Neural crest cell (in vitro differentiated cells): ENCODE data around the gene URB2. TPM values are rescaled to one million over a fixed set of nuclear protein-coding genes. Genes with fewer than 3 reads are reported as not detected.

Experiments
- DNase-seq: peaks from one replicate; pipeline ENCODE4 v3.0.0; 2021; ENCODE audit warnings: low read depth, mixed read lengths, low spot score
- H3K27ac Mint-ChIP-seq: one replicate; pipeline ENCODE4 v1.8.0; 2021; ENCODE audit warnings: mild to moderate bottlenecking, mixed read lengths; ENCODE audit not compliant: unreplicated experiment
- H3K27me3 Mint-ChIP-seq: 2 replicates; pipeline ENCODE4 v1.8.0; 2021; ENCODE audit warnings: low read depth, mild to moderate bottlenecking, mixed read lengths
- H3K36me3 Mint-ChIP-seq: 2 replicates; pipeline ENCODE4 v1.8.0; 2021; ENCODE audit warnings: low read depth, mild to moderate bottlenecking, mixed read lengths
- H3K4me1 Mint-ChIP-seq: 2 replicates; pipeline ENCODE4 v1.8.0; 2021; ENCODE audit warnings: mixed read lengths
- H3K4me3 Mint-ChIP-seq: one replicate; pipeline ENCODE4 v1.8.0; 2021; ENCODE audit warnings: mild to moderate bottlenecking, mixed read lengths
- H3K9me3 Mint-ChIP-seq: 2 replicates; pipeline ENCODE4 v1.8.0; 2021; ENCODE audit warnings: mixed read lengths
- total RNA-seq: library from RNA; stranded (reverse); gene quantifications from 2 replicates; pipeline ENCODE4 v1.2.1, GENCODE V29; 2021
- TF ChIP-seq, protein P1 (sequence below): fragments of 200-600 bp; sonication (generic); conservative IDR thresholded peaks from 2 replicates; pipeline ENCODE4 v1.5.0; 2021; ENCODE audit warnings: antibody characterized with exemption, mild to moderate bottlenecking

Gene URB2
- total RNA-seq, 1 donor from 2014 or later, result 27.1 TPM

DNA sequence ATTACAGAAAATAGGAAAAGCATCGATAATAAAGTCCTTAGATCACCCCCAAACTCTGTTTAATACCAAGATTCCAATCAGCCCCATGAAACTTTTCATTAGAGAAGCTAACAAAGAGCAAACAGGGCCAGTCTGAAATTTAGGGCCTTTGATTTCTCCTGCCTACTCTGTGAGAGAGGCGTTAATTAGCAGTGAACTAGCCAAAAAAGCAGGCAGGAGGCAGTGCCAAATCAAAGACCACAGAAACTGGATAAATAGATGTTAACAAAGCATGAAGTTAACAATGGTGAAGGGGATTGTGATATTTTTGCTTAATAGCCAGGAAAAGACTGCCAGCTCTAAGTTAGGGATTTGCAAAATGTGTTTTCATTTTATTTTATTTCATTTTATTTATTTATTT, 11.3 kb upstream of the URB2 start:
- H3K4me1 Mint-ChIP-seq, result peaks cover 3% of the 10 kb centered on the region
- H3K4me3 Mint-ChIP-seq, result no peak overlapping the region
- H3K27ac Mint-ChIP-seq, result no peak overlapping the region
- DNase-seq, result no peak
- no peaks in the 10 kb centered on the region for H3K27me3 Mint-ChIP-seq
- no peaks in the 10 kb centered on the region for H3K9me3 Mint-ChIP-seq
- H3K36me3 Mint-ChIP-seq, result peaks cover 4% of the 10 kb centered on the region
- TF ChIP-seq, protein P1, sequence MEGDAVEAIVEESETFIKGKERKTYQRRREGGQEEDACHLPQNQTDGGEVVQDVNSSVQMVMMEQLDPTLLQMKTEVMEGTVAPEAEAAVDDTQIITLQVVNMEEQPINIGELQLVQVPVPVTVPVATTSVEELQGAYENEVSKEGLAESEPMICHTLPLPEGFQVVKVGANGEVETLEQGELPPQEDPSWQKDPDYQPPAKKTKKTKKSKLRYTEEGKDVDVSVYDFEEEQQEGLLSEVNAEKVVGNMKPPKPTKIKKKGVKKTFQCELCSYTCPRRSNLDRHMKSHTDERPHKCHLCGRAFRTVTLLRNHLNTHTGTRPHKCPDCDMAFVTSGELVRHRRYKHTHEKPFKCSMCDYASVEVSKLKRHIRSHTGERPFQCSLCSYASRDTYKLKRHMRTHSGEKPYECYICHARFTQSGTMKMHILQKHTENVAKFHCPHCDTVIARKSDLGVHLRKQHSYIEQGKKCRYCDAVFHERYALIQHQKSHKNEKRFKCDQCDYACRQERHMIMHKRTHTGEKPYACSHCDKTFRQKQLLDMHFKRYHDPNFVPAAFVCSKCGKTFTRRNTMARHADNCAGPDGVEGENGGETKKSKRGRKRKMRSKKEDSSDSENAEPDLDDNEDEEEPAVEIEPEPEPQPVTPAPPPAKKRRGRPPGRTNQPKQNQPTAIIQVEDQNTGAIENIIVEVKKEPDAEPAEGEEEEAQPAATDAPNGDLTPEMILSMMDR, result no peak

DNA sequence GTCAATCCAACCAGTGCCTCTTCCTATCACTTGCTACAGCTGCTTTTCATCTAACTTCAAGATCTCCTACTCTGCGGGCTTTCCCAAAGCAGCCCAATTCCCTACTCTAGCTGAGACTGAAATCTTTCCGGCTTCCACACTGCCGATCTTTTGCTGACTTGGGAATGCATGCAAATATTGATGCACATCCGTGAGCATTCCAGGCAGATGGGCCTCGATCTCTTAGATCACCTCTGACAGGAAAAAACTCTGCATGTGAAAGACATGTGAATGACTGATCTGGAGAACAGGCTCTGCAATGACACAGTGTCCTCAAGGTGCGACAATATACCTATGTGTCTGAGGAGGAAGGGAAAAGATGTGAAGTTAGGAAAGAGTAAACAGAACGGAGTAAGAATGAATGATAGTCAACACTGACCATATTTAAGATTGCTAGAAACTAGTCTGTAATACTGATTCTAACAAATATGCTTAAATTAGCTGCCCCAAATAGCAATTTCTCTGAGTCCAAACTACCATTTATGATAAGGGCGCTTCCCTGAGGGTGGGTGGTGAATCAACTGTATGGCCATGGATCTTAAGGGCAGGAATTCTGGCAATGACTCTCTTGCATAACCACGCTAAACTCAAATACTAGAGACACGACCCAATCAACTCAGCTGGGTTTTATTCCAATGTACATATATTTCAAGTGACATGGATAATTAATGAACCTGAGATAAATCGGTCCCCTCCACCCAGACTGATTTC, 8.5 kb upstream of the URB2 start:
- H3K4me1 Mint-ChIP-seq, result peaks cover 5% of the 10 kb centered on the region
- H3K27me3 Mint-ChIP-seq, result no peaks in the 10 kb centered on the region
- TF ChIP-seq, protein P1, result no peak
- no peaks in the 10 kb centered on the region for H3K9me3 Mint-ChIP-seq
- H3K36me3 Mint-ChIP-seq, result peaks cover 4% of the 10 kb centered on the region
- no peak overlapping the region for H3K27ac Mint-ChIP-seq
- no peak for DNase-seq
- no peak overlapping the region for H3K4me3 Mint-ChIP-seq

DNA sequence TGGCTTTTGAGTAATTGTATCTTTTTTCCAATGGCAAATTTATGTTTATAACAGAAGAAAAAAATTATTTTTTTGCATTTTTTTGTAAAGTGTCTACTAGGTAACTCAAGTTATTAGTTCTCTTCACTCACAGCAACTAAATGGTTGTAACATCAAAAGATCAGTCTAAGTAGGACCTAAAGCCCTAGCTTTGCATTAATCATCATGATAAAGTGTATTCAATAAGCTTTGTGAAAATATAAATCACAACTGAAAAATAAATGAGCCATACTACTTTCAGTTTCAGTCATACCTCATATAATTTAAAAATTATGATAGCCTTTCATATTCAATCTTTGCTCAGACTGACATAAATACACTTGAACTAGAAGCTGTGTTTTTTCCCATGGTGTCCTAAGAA, 7.0 kb upstream of the URB2 start:
- Mint-ChIP-seq H3K36me3 (no peaks in the 10 kb centered on the region), H3K27ac (no peak overlapping the region)
- TF ChIP-seq, protein P1, result no peak

DNA sequence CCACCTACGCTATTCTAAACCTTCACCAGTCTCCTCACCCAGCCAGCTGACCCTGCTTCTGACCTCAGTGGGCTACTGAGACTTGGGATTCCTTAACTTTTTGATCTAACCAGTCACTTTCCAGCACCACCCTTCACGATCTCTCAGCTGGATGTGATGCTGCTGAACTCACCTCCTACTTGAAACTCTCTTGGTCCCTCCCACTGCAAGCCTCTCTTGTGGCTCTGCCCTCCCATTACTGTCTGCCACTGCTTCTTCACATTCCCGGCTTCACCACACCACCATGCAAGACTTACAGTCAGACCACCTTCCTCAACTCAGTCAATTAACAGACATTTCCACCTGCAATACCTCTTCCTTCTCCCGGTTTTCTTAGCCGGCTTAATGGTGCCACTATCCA, 6.4 kb upstream of the URB2 start:
- TF ChIP-seq, protein P1, result no peak
- no peak overlapping the region for H3K4me3 Mint-ChIP-seq
- peak overlapping the region; percentile 2 for H3K27ac Mint-ChIP-seq
- H3K4me1 Mint-ChIP-seq, result peaks cover 16% of the 10 kb centered on the region
- DNase-seq, result no peak
- no peaks in the 10 kb centered on the region for H3K27me3 Mint-ChIP-seq
- H3K36me3 Mint-ChIP-seq, result no peaks in the 10 kb centered on the region
- H3K9me3 Mint-ChIP-seq, result no peaks in the 10 kb centered on the region

More for the DNA sequence above, 7.0 kb upstream of the URB2 start:
- Mint-ChIP-seq H3K4me3 (no peak overlapping the region), H3K4me1 (peaks cover 12% of the 10 kb centered on the region), H3K27me3 (no peaks in the 10 kb centered on the region), H3K9me3 (no peaks in the 10 kb centered on the region)
- DNase-seq, result no peak

DNA sequence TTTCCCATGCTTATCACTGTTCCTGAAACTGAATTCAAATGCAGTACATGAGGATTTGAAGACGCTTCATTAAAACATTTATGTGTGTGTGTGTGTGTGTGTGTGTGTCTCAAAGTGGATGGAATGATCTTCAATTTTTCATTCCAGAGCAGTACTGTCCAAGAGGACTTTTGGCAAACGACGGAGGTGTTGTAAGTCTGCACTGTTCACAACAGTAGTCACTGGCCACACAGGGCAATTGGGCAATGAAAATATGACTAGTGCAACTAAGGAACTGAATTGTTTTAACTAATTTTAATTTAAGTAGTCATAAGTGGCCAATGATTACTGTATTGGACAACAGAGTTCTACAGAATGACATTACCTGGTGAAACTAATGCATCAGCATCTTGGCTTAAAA, 5.2 kb upstream of the URB2 start:
- no peak overlapping the region for H3K27ac Mint-ChIP-seq
- TF ChIP-seq, protein P1, result no peak
- H3K9me3 Mint-ChIP-seq, result no peaks in the 10 kb centered on the region
- no peak for DNase-seq
- H3K4me1 Mint-ChIP-seq, result peaks cover 22% of the 10 kb centered on the region
- no peak overlapping the region for H3K4me3 Mint-ChIP-seq
- H3K36me3 Mint-ChIP-seq, result no peaks in the 10 kb centered on the region
- H3K27me3 Mint-ChIP-seq, result no peaks in the 10 kb centered on the region
